Ascending aorta (tissue), 2 donors: ENCODE measurements around the gene TESK2. TPM values are rescaled to one million over a fixed set of nuclear protein-coding genes. Genes with fewer than 3 reads are reported as not detected.

Experiments used
- DNase-seq, 2 donors: peaks; one replicate each; pipeline ENCODE4 v3.0.0-alpha.2; 2019; ENCODE audit warnings: low spot score in 2 of 2
- H3K27ac ChIP-seq, 2 donors: fragments of 200-600 bp; sonication (generic); one replicate each; pipeline ENCODE4 v1.5.1; 2016 to 2017; ENCODE audit warnings: mild to moderate bottlenecking in 1 of 2
- H3K27me3 ChIP-seq: fragments of 200-600 bp; sonication (generic); one replicate; pipeline ENCODE4 v1.5.1; 2017
- H3K36me3 ChIP-seq, 2 donors: fragments of 200-600 bp; sonication (generic); one replicate each; pipeline ENCODE4 v1.5.1; 2016
- H3K4me1 ChIP-seq, 2 donors: fragments of 200-600 bp; sonication (generic); one replicate each; pipeline ENCODE4 v1.5.1; 2016 to 2017; ENCODE audit warnings: mild to moderate bottlenecking in 1 of 2
- H3K4me3 ChIP-seq, 2 donors: fragments of 200-600 bp; sonication (generic); one replicate each; pipeline ENCODE4 v1.5.1; 2016 to 2017; ENCODE audit warnings: mild to moderate bottlenecking in 1 of 2
- H3K9me3 ChIP-seq, 2 donors: fragments of 200-600 bp; sonication (generic); one replicate each; pipeline ENCODE4 v1.5.1; 2016
- CTCF ChIP-seq, 3 experiments: fragments of 200-600 bp in 2 of 3; fragments of 450-650 bp in 1 of 3; sonication (generic) in 2 of 3; IDR thresholded peaks; one replicate each; pipeline ENCODE4 v1.5.1; 2016 to 2019; ENCODE audit warnings: antibody characterized with exemption in 3 of 3, mild to moderate bottlenecking in 1 of 3, moderate library complexity in 1 of 3
- intact Hi-C: fragments of 100-400 bp; cut with DNase I; formaldehyde crosslinking; loops from one replicate; pipeline ENCODE4 v1.15.1; 2023
- total RNA-seq: library from RNA; depleted of rRNA; stranded (reverse); fragments of >200 nt; gene quantifications from one replicate; pipeline ENCODE4 v1.1.0, GENCODE V29; 2016

The TESK2 gene
- total RNA-seq, 1 donor from 2014 or later = 0.32 TPM

GRCh38 chr1:45345014-45345413 is 145.9 kb downstream of the TESK2 start:
- Histone ChIP-seq H3K27me3 (no peaks in the 10 kb centered on the region), H3K9me3 (no peaks in the 10 kb centered on the region), H3K36me3 (peaks cover 34% of the 10 kb centered on the region in 2 donors), H3K27ac (no peak overlapping the region), H3K4me1 (peaks cover 19 to 23% of the 10 kb centered on the region in 2 donors), H3K4me3 (no peak overlapping the region)
- intact Hi-C loops = no loop called here
- TF ChIP-seq CTCF (IDR thresholded peaks at IDR 0.05) = no peak
- no peak for DNase-seq

DNA sequence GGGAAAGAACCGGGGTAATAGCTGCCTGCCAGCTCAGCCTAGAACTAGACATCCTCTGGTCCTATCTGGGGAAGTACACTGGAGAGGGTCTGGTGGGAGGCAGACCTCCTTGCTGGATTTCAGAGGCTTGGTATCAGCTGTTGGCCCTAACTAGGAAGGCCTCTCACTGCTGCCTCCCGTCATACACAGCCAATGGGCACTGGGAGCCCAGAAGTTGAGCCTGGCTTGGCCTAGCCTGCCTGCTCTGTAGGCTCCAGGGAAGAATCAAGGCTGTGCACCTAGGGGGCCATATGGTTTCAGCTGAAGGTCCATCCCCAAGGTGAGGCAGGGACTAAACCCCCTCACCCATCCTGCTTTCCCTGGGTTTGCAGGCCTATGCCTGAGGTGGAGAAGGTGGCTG is 146.5 kb downstream of the TESK2 start:
- DNase-seq = no peak
- Histone ChIP-seq H3K36me3 (peaks cover 34% of the 10 kb centered on the region in 2 donors), H3K27me3 (no peaks in the 10 kb centered on the region), H3K9me3 (no peaks in the 10 kb centered on the region), H3K4me1 (peaks cover 19 to 22% of the 10 kb centered on the region in 2 donors), H3K4me3 (no peak overlapping the region), H3K27ac (no peak overlapping the region)
- intact Hi-C loops = loop anchor here (5.0 kb wide), 1 partner anchor 343 kb away; the partner anchor contains the start of genes GPBP1L1 and TMEM69
- TF ChIP-seq CTCF (IDR thresholded peaks at IDR 0.05) = no peak

DNA sequence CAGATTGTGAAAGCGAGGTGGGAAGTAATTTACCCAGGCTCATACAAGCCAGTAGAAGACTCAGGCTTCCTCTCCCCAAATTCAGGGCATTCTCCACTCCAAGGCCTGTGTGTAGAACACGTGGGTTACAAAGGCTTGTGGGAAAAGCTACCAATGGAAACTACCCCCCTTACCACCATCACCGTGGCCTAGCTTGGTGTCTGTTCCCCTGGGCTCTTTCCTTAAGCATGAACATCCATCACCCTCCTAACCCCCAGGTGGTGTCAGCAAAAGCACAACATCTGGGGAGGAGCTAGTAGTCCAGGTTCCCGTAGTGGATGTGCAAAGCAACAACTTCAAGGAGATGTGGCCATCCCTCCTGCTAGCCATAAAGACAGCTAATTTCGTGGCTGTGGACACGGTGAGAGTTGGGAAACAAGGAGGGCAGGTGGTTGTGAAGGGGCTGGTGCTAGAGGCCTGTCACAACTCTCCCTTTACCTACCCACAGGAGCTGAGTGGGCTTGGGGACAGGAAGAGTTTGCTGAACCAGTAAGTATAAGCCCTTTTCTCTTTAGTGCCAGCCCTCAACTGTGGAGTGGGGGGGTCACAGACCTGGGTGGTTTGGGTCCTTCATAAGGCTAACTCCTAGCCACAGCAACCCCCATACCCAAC is 150.0 kb downstream of the TESK2 start:
- Histone ChIP-seq H3K27me3 (no peaks in the 10 kb centered on the region), H3K27ac (peak overlapping the region; percentile 98), H3K4me3 (peak overlapping the region; percentile 84 to 87), H3K36me3 (peaks cover 34% of the 10 kb centered on the region in 2 donors), H3K4me1 (peaks cover 11 to 19% of the 10 kb centered on the region in 2 donors), H3K9me3 (no peaks in the 10 kb centered on the region)
- no peak for TF ChIP-seq CTCF (IDR thresholded peaks at IDR 0.05)
- DNase-seq = no peak
- intact Hi-C loops = loop anchor here (1.0 to 5.0 kb wide), 4 partner anchors 38 to 346 kb away; partner anchors contain the start of genes GPBP1L1, TESK2, TMEM69 and UROD

GRCh38 chr1:45339789-45340558 is 151.0 kb downstream of the TESK2 start, which contains the start of the genes MUTYH and TOE1:
MUTYH (minus strand) TSS chr1:45340440; CDS start chr1:45334505, 5,935 bp downstream.
TOE1 (plus strand) TSS chr1:45340170; CDS start chr1:45340253, 83 bp downstream.
- Histone ChIP-seq H3K27me3 (no peaks in the 10 kb centered on the region), H3K9me3 (no peaks in the 10 kb centered on the region), H3K4me1 (peaks cover 11 to 19% of the 10 kb centered on the region in 2 donors), H3K4me3 (peak within 1 kb of the TSS; percentile 84 to 87), H3K36me3 (peaks cover 31 to 33% of the 10 kb centered on the region in 2 donors), H3K27ac (peak within 1 kb of the TSS; percentile 98)
- DNase-seq = peak; percentile 64 to 95
- intact Hi-C loops = loop anchor here (1.0 to 5.0 kb wide), 4 partner anchors 37 to 347 kb away; partner anchors contain the start of genes GPBP1L1, TESK2, TMEM69 and UROD
- peak in 1 of 3 experiments; percentile 9 for TF ChIP-seq CTCF (IDR thresholded peaks at IDR 0.05)

DNA sequence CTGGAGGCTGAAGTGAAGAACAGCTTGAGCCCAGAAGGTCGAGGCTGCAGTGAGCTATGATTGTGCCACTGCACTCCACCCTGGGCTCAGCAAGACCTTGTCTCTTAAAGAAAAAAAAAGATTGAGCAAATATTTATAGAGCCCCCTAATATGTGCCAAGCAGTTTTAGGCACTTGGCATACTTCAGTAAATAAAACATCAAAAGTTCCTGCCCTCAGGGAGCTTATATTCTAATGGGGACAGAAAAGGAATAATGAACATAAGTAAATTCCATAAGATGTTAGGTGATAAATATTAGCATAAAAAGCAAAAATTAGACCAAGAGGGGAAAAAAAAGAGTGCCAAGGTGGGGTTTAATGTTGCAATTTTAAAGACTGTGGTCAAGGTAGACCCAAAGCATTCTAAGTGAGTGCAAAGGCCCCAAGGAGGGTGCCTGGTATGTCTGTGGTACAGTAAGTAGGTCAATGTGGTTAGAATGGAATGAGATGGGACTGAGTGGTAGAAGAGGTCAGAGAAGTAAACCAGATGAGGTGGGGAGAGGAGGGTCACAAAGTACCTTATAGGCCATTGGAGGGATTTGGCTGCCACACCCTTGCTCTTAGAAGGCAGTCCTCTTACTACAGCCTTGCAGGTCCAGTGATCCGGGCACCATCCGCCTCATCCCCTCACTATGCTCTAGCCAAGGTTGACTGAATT is 153.2 kb downstream of the TESK2 start:
- Histone ChIP-seq H3K4me3 (no peak overlapping the region), H3K36me3 (peaks cover 23 to 33% of the 10 kb centered on the region in 2 donors), H3K9me3 (no peaks in the 10 kb centered on the region), H3K27me3 (no peaks in the 10 kb centered on the region), H3K27ac (no peak overlapping the region), H3K4me1 (peaks cover 11 to 19% of the 10 kb centered on the region in 2 donors)
- intact Hi-C loops = no loop called here
- no peak for DNase-seq
- no peak for TF ChIP-seq CTCF (IDR thresholded peaks at IDR 0.05)
